ENCODE data around the gene TCERG1L. TPM values are rescaled to one million over a fixed set of nuclear protein-coding genes. Genes with fewer than 3 reads are reported as not detected.
A peak's percentile ranks its signal among the peaks of the same experiment; 100 is the strongest.

TCERG1L gene
- total RNA-seq, 4 donors from 2014 or later = not detected

DNA sequence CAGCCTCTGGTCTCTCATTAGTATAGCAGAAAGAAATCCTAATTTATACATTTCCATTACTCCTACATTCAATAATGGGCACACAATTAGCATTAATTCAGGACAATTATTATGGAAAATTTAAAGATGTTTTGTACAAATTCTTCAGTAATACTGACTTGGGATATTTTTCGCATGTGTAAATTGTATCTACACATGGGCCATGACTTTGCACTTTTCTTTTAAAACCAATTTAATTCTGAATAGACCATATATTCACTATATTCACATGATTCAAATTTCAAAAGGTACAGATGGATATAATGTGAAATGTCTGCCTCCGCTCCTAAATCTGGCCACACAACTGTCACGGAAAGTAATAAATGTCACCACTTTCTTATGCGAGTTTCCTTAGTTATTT lies 123.0 kb downstream of the TCERG1L start:
- Histone ChIP-seq H3K27me3 (no peaks in the 10 kb centered on the region), H3K36me3 (no peaks in the 10 kb centered on the region), H3K27ac (no peak overlapping the region), H3K4me1 (no peaks in the 10 kb centered on the region), H3K9me3 (no peaks in the 10 kb centered on the region), H3K4me3 (no peak overlapping the region)
- no peak for DNase-seq
- TF ChIP-seq POLR2A (IDR thresholded peaks at IDR 0.05) = no peak
- TF ChIP-seq, protein P1, sequence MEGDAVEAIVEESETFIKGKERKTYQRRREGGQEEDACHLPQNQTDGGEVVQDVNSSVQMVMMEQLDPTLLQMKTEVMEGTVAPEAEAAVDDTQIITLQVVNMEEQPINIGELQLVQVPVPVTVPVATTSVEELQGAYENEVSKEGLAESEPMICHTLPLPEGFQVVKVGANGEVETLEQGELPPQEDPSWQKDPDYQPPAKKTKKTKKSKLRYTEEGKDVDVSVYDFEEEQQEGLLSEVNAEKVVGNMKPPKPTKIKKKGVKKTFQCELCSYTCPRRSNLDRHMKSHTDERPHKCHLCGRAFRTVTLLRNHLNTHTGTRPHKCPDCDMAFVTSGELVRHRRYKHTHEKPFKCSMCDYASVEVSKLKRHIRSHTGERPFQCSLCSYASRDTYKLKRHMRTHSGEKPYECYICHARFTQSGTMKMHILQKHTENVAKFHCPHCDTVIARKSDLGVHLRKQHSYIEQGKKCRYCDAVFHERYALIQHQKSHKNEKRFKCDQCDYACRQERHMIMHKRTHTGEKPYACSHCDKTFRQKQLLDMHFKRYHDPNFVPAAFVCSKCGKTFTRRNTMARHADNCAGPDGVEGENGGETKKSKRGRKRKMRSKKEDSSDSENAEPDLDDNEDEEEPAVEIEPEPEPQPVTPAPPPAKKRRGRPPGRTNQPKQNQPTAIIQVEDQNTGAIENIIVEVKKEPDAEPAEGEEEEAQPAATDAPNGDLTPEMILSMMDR (IDR thresholded peaks at IDR 0.05) = no peak

GRCh38 chr10:131187926-131188325 lies 123.6 kb downstream of the TCERG1L start:
- TF ChIP-seq, protein P1 (IDR thresholded peaks at IDR 0.05) = no peak
- no peak for TF ChIP-seq POLR2A (IDR thresholded peaks at IDR 0.05)
- Histone ChIP-seq H3K27me3 (no peaks in the 10 kb centered on the region), H3K9me3 (no peaks in the 10 kb centered on the region), H3K4me3 (no peak overlapping the region), H3K4me1 (no peaks in the 10 kb centered on the region), H3K27ac (no peak overlapping the region), H3K36me3 (no peaks in the 10 kb centered on the region)
- peak in 1 of 3 donors; percentile 8 for DNase-seq

- TF ChIP-seq, protein P1 (IDR thresholded peaks at IDR 0.05) = no peak
- no peak for TF ChIP-seq POLR2A (IDR thresholded peaks at IDR 0.05)
- Histone ChIP-seq H3K36me3 (no peaks in the 10 kb centered on the region), H3K4me3 (no peak overlapping the region), H3K9me3 (no peaks in the 10 kb centered on the region), H3K27ac (no peak overlapping the region), H3K4me1 (no peaks in the 10 kb centered on the region), H3K27me3 (no peaks in the 10 kb centered on the region)
- peak in 1 of 3 donors; percentile 27 for DNase-seq
Observed at GRCh38 chr10:131187274-131187673, 124.2 kb downstream of the TCERG1L start.

DNA sequence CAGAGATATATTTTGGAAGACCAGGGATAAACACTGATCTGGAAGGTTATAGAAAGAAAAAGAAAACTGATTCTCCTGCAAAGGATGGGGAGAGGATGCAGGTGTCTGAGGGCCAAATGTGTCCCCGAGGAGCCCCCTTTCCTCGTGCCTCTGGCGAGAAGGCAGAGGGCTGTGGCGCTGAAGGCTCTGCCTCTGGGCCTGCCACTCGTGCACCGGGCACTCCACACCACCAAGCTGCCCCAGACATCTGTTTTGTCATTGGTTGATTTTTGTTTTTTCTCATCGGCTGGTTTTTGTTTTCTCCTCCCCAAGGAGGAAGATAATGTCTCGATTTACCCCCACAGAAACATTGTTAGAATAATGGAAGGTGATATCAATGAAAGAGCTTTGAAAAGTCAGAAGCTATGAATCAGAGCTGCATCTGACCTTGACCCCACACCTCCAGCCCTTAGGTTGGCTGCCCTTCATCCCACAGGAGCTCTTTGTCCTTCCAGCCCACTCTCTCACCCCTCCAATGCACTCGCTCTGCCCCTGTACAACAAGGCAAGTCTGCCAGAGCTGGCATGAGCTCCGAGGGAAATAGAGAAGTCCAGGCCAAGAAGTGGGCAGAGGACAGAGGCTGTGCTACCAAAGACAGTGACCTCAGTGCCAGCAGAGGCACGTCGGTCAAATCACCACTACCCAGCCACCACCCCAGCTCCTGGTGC lies 124.8 kb downstream of the TCERG1L start:
- TF ChIP-seq, protein P1 (IDR thresholded peaks at IDR 0.05) = no peak
- no peak for TF ChIP-seq POLR2A (IDR thresholded peaks at IDR 0.05)
- Histone ChIP-seq H3K27me3 (no peaks in the 10 kb centered on the region), H3K4me1 (no peaks in the 10 kb centered on the region), H3K4me3 (no peak overlapping the region), H3K27ac (no peak overlapping the region), H3K36me3 (no peaks in the 10 kb centered on the region), H3K9me3 (no peaks in the 10 kb centered on the region)
- peak in 1 of 3 donors; percentile 30 for DNase-seq

DNA sequence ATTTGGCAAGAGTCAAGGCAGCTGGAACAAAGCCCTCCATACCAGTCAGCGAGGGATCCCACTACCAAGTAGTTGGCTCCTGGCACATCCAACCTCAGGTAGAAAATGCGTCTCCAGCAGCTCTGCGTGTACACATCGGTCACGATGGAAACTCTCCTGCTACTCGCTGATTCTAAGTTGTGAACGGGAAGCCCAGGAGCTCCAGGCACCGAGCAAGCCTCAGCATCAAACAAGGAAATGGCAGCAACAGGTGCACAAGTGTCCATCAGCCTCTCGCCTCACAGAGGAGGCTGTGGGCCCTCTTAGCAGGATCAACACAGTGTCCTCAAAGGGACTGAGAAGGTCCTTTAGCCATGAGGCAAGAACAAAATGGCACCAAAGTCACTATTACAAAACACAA lies 127.0 kb downstream of the TCERG1L start:
- DNase-seq = peak in 1 of 3 donors; percentile 22
- H3K27me3 ChIP-seq = no peaks in the 10 kb centered on the region
- H3K9me3 ChIP-seq = no peaks in the 10 kb centered on the region
- H3K27ac ChIP-seq = no peak overlapping the region
- H3K36me3 ChIP-seq = no peaks in the 10 kb centered on the region
- H3K4me3 ChIP-seq = no peak overlapping the region
- TF ChIP-seq POLR2A (IDR thresholded peaks at IDR 0.05) = no peak
- H3K4me1 ChIP-seq = no peaks in the 10 kb centered on the region

DNA sequence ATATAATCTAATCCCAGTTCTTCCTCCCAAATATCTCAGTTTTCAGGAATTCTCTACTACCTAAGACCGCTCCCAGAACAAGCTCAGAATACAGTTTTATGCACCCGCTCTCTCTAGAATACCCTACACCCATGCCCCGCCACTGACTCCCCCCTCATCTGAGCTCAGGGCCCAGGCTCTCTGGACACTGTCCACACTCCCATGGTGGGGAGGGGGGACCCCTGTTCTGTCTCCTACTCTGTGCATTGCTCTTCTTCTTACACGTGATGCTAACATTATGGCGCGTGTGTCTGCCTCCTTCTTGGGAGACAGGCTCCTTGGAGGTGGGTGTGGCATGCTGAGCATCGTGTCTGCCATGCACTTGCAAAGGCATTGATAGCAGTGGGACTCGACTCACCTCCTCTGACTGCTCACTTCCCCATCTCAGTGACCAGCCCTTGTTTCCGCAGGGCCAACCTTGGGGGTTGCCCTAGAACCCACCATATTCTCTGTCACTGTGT lies 127.9 kb downstream of the TCERG1L start:
- no peak overlapping the region for H3K4me3 ChIP-seq
- no peaks in the 10 kb centered on the region for H3K27me3 ChIP-seq
- no peak for TF ChIP-seq POLR2A (IDR thresholded peaks at IDR 0.05)
- TF ChIP-seq, protein P1 (IDR thresholded peaks at IDR 0.05) = no peak
- DNase-seq = peak in 2 of 3 donors; percentile 19 to 31
- no peaks in the 10 kb centered on the region for H3K9me3 ChIP-seq
- no peaks in the 10 kb centered on the region for H3K36me3 ChIP-seq
- H3K4me1 ChIP-seq = no peaks in the 10 kb centered on the region
- H3K27ac ChIP-seq = no peak overlapping the region

All from Peyer's patch (tissue), 4 donors.